RKO (cell line): ENCODE measurements around the gene KCTD5.

ENCODE experiments used
- DNase-seq: peaks from one replicate; pipeline ENCODE4 v3.0.0-alpha.2; 2016; ENCODE audit warnings: low spot score

The KCTD5 gene

GRCh38 chr16:2697401-2697948 is 15.2 kb downstream of the KCTD5 start:
- DNase-seq = no peak

- DNase-seq = no peak
Measured at GRCh38 chr16:2698103-2698870, 16.0 kb downstream of the KCTD5 start.

- DNase-seq = peak; percentile 33
Measured at GRCh38 chr16:2698965-2699750, 16.8 kb downstream of the KCTD5 start.

- DNase-seq = no peak
Measured at GRCh38 chr16:2699791-2700600, 17.7 kb downstream of the KCTD5 start.

- DNase-seq = no peak
Measured at GRCh38 chr16:2700786-2701185, 18.5 kb downstream of the KCTD5 start.

GRCh38 chr16:2701272-2701671 is 18.9 kb downstream of the KCTD5 start:
- DNase-seq = no peak

- DNase-seq = no peak
Measured at GRCh38 chr16:2701713-2702437, 19.6 kb downstream of the KCTD5 start.

GRCh38 chr16:2702438-2702825 is 20.1 kb downstream of the KCTD5 start:
- DNase-seq = no peak

GRCh38 chr16:2702871-2703745 is 20.8 kb downstream of the KCTD5 start:
- no peak for DNase-seq

- DNase-seq = no peak
Measured at GRCh38 chr16:2704166-2704982, 22.1 kb downstream of the KCTD5 start.

- DNase-seq = no peak
Measured at GRCh38 chr16:2704983-2705275, 22.6 kb downstream of the KCTD5 start.

- no peak for DNase-seq
Measured at GRCh38 chr16:2705351-2705750, 23.0 kb downstream of the KCTD5 start.

GRCh38 chr16:2706085-2706484 is 23.8 kb downstream of the KCTD5 start:
- no peak for DNase-seq

- DNase-seq = no peak
Measured at GRCh38 chr16:2706611-2707311, 24.4 kb downstream of the KCTD5 start.

- DNase-seq = no peak
Measured at GRCh38 chr16:2707368-2708289, 25.3 kb downstream of the KCTD5 start.

GRCh38 chr16:2708290-2708639 is 25.9 kb downstream of the KCTD5 start:
- no peak for DNase-seq

- no peak for DNase-seq
Measured at GRCh38 chr16:2708955-2709587, 26.7 kb downstream of the KCTD5 start.

GRCh38 chr16:2709588-2709984 is 27.3 kb downstream of the KCTD5 start:
- DNase-seq = no peak
